A549 (cell line): ENCODE data around the gene ABCF1. TPM values are rescaled to one million over a fixed set of nuclear protein-coding genes. Genes with fewer than 3 reads are reported as not detected.

Experiments
- ATAC-seq, 2 experiments: fragments of 200-7000 bp in 1 of 2; fragments of >200 bp in 1 of 2; cut with Nextera tagmentation in 1 of 2; cut with Tn5 transposase in 1 of 2; 3 replicates each; pipeline versions ENCODE4 v1.8.0 to v1.9.1; 2018 to 2020; ENCODE audit warnings: mild to moderate bottlenecking in 1 of 2, moderate library complexity in 1 of 2
- CTCF ChIA-PET: fragments of 300-600 bp; sonication (Branson Sonifier 250); formaldehyde crosslinking; extraction: SDS; loops from one replicate; lab custom pipeline; 2021; ENCODE audit warnings: antibody characterized with exemption, inconsistent platforms; lab: Yijun Ruan, JAX
- POLR2A ChIA-PET: fragments of 350-600 bp; formaldehyde crosslinking; extraction: SDS; loops from one replicate; lab custom pipeline; 2021; ENCODE audit warnings: antibody characterized with exemption, inconsistent platforms; lab: Yijun Ruan, JAX
- DNase-seq, 2 experiments: peaks; one replicate each; pipeline versions ENCODE4 v3.0.0 to v3.0.0-alpha.2; 2011 to 2016; ENCODE audit warnings: low read depth in 1 of 2, low spot score in 1 of 2
- FAIRE-seq: peaks from 2 replicates; lab custom pipeline; 2011; peaks lifted over from hg19 to GRCh38; lab: Jason Lieb, UNC
- H3K27ac ChIP-seq, 2 experiments: fragments of >200 bp; sonication (Bioruptor Twin); formaldehyde crosslinking; 3 replicates each; pipeline ENCODE4 v1.5.1; 2016 to 2017
- H3K4me1 ChIP-seq: fragments of >200 bp; sonication (Bioruptor Twin); formaldehyde crosslinking; 3 replicates; pipeline ENCODE4 v1.6.1; 2016
- H3K4me2 ChIP-seq: fragments of >200 bp; sonication (Bioruptor Twin); formaldehyde crosslinking; 3 replicates; pipeline ENCODE4 v1.6.1; 2016
- H3K4me3 ChIP-seq: fragments of >200 bp; sonication (Bioruptor Twin); formaldehyde crosslinking; 3 replicates; pipeline ENCODE4 v1.5.1; 2016
- H3K9me3 ChIP-seq: fragments of >200 bp; sonication (Bioruptor Twin); formaldehyde crosslinking; 3 replicates; pipeline ENCODE4 v1.6.1; 2016
- BHLHE40 ChIP-seq: IDR thresholded peaks from 2 replicates; pipeline ENCODE4 v1.6.1; 2012; ENCODE audit warnings: low read depth, low read length, inconsistent platforms
- CBX2 ChIP-seq: fragments of 200-600 bp; sonication (generic); IDR thresholded peaks from 2 replicates; pipeline ENCODE4 v1.6.1; 2016; ENCODE audit warnings: low read depth, mild to moderate bottlenecking, borderline replicate concordance
- CHD2 ChIP-seq: fragments of 150-350 bp; IDR thresholded peaks from 2 replicates; pipeline ENCODE4 v1.6.1; 2014; ENCODE audit warnings: low read length; ENCODE audit not compliant: partially characterized antibody
- ESRRA ChIP-seq: fragments of 150-350 bp; IDR thresholded peaks from 2 replicates; pipeline ENCODE4 v1.6.1; 2014; ENCODE audit warnings: mild to moderate bottlenecking, low read length, borderline replicate concordance
- FOSL2 ChIP-seq, 2 experiments: fragments of 450-650 bp in 1 of 2; fragments of >200 bp in 1 of 2; sonication (Bioruptor Twin) in 1 of 2; formaldehyde crosslinking; IDR thresholded peaks; 2 replicates each; pipeline versions ENCODE4 v1.5.0 to v1.6.1; 2016 to 2020; ENCODE audit warnings: mild to moderate bottlenecking in 1 of 2, moderate library complexity in 1 of 2
- HDAC2 ChIP-seq: fragments of 200-600 bp; sonication (generic); IDR thresholded peaks from 2 replicates; pipeline ENCODE4 v1.6.1; 2016
- HEYL ChIP-seq: fragments of 250-450 bp; sonication (Bioruptor Pico); IDR thresholded peaks from 2 replicates; pipeline ENCODE4 v1.8.0; 2021; ENCODE audit warnings: mild to moderate bottlenecking, moderate library complexity
- JUNB ChIP-seq: fragments of >200 bp; sonication (Bioruptor Twin); formaldehyde crosslinking; IDR thresholded peaks from 2 replicates; pipeline ENCODE4 v1.6.1; 2016
- KDM5A ChIP-seq: fragments of 200-600 bp; sonication (generic); IDR thresholded peaks from 2 replicates; pipeline ENCODE4 v1.6.1; 2016; ENCODE audit warnings: antibody characterized with exemption, mild to moderate bottlenecking
- MYC ChIP-seq: IDR thresholded peaks from 2 replicates; pipeline ENCODE4 v1.6.1; 2012; ENCODE audit warnings: mild to moderate bottlenecking, inconsistent platforms, low read length, improper control_type of control experiment, borderline replicate concordance
- NFE2L2 ChIP-seq: fragments of 150-350 bp; conservative IDR thresholded peaks from 2 replicates; pipeline ENCODE4 v1.6.1; 2014; ENCODE audit warnings: low read length
- POLR2AphosphoS2 ChIP-seq: conservative IDR thresholded peaks from 2 replicates; pipeline ENCODE4 v1.6.1; 2012; ENCODE audit warnings: low read length, improper control_type of control experiment, inconsistent platforms
- TP53 ChIP-seq: fragments of 250-450 bp; sonication (Bioruptor Pico); IDR thresholded peaks from 2 replicates; pipeline ENCODE4 v1.5.0; 2021; ENCODE audit warnings: mild to moderate bottlenecking, moderate library complexity
- ZNF302 ChIP-seq: fragments of 250-450 bp; sonication (Bioruptor Pico); IDR thresholded peaks from 2 replicates; pipeline ENCODE4 v1.9.0; 2021; ENCODE audit warnings: inconsistent platforms, mild to moderate bottlenecking, moderate library complexity
- WGBS: methylation state at CpG from one replicate; pipeline ENCODE4 v1.1.6; 2017; ENCODE audit errors: missing lambda C conversion rate; 5-methylcytosine and 5-hydroxymethylcytosine counted together
- polyA plus RNA-seq, 4 experiments: library from polyadenylated mRNA; depleted of rRNA in 3 of 4; stranded (reverse); fragments of >200 nt; fragmentation: RNase III in 1 of 4; extraction: RNeasy Plus Mini Kit Qiagen cat#74134 plus additional on column Dnase treatment in 1 of 4; gene quantifications; 2 replicates in 3 of 4; 3 replicates in 1 of 4; pipeline ENCODE4 v1.2.3, GENCODE V29; 2011 to 2017
- TF ChIP-seq, protein P1 (sequence below): IDR thresholded peaks from 2 replicates; pipeline ENCODE4 v1.6.1; 2012
- TF ChIP-seq, protein P2 (sequence below): fragments of >200 bp; sonication (Bioruptor Twin); formaldehyde crosslinking; IDR thresholded peaks from 2 replicates; pipeline ENCODE4 v1.6.1; 2016
- TF ChIP-seq, protein P3 (sequence below): fragments of 450-650 bp; IDR thresholded peaks from 2 replicates; pipeline ENCODE4 v1.6.1; 2014; ENCODE audit warnings: antibody characterized with exemption
- TF ChIP-seq, protein P4 (sequence below): fragments of >200 bp; sonication (Bioruptor Twin); formaldehyde crosslinking; IDR thresholded peaks from 3 replicates; pipeline ENCODE4 v1.6.1; 2016
- TF ChIP-seq, protein P5 (sequence below): fragments of 250-450 bp; sonication (Bioruptor Pico); IDR thresholded peaks from 2 replicates; pipeline ENCODE4 v1.5.0; 2020; ENCODE audit warnings: low read depth, mild to moderate bottlenecking, moderate library complexity

Gene ABCF1
- polyA plus RNA-seq, 2 of the 4 experiments (the other 2 are of a cell fraction) = 31.0 to 72.0 TPM

DNA sequence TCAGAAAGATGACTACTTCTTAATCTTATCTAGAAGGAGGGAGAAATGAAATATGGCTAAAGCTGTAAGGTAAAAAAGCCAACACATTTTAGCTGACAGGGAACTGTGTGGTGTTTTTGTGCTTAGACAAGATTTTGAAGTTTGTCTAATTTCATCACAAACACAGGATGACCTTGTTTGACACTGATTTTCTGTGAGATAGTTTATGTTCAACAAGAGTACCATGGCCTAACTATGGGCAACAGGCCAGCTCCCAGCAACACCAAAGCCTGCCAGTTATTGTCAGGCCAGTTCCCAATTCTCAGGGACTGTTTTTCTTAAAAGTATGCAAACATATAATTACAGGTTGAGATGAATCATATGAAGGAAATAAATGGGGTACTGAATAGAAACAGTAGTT lies 5.5 kb upstream of the ABCF1 start:
- CTCF ChIA-PET = interaction anchor here (1.2 to 1.6 kb wide), 3 partner anchors 21 to 31 kb away, joined by 4 to 7 read pairs (median 5); no protein-coding TSS in a partner anchor
- ATAC-seq = no peak

DNA sequence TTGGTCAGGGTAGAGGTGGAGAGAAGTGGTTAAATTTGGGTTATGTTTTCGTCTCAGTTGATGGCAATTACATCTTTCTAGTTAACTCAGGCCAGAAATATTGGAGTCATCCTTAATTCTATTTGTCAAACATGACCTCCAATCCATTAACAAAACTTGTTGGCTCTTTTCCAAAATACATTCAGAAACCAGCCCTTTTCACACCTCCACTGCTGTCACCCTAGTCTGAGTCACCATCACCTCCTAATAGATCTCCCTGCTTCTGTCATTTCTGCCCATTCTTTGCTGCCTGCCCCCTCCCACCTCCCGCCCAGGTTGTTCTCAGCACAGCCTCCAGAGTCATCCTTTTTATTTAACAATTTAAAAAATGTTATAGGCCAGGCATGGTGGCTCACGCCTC lies 3.0 kb upstream of the ABCF1 start:
- Histone ChIP-seq H3K9me3 (no peaks in the 10 kb centered on the region), H3K4me2 (no peak overlapping the region), H3K4me3 (no peak overlapping the region), H3K27ac (no peak overlapping the region), H3K4me1 (peaks cover 12% of the 10 kb centered on the region)
- ChIA-PET POLR2A (no interaction called here), CTCF (interaction anchor here (1.3 kb wide), 1 partner anchor 23 kb away, joined by 3 read pairs; no protein-coding TSS in a partner anchor)
- DNase-seq (no peak), FAIRE-seq (no peak), ATAC-seq (no peak)
- TF ChIP-seq NFE2L2 = no peak
- no peak for TF ChIP-seq JUNB
- TF ChIP-seq BHLHE40 = no peak
- WGBS = 61% methylated on average over 3 of the region's 3 CpGs

More for the DNA sequence above, 5.5 kb upstream of the ABCF1 start:
- TF ChIP-seq, protein P1, sequence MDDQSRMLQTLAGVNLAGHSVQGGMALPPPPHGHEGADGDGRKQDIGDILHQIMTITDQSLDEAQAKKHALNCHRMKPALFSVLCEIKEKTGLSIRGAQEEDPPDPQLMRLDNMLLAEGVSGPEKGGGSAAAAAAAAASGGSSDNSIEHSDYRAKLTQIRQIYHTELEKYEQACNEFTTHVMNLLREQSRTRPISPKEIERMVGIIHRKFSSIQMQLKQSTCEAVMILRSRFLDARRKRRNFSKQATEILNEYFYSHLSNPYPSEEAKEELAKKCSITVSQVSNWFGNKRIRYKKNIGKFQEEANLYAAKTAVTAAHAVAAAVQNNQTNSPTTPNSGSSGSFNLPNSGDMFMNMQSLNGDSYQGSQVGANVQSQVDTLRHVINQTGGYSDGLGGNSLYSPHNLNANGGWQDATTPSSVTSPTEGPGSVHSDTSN = no peak
- no peak for TF ChIP-seq FOSL2 (IDR thresholded peaks at IDR 0.05)
- no peak for TF ChIP-seq FOSL2 (CRISPR knock-in tag; IDR thresholded peaks at IDR 0.05)
- TF ChIP-seq, protein P2, sequence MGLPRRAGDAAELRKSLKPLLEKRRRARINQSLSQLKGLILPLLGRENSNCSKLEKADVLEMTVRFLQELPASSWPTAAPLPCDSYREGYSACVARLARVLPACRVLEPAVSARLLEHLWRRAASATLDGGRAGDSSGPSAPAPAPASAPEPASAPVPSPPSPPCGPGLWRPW = no peak
- no peak for TF ChIP-seq KDM5A
- TF ChIP-seq POLR2AphosphoS2 = no peak
- no peak for TF ChIP-seq CHD2
- no peak for TF ChIP-seq TP53 (CRISPR knock-in tag)
- TF ChIP-seq ZNF302 = no peak
- no peak for DNase-seq
- Histone ChIP-seq H3K4me2 (no peak overlapping the region), H3K4me1 (no peaks in the 10 kb centered on the region), H3K27ac (no peak overlapping the region), H3K9me3 (no peaks in the 10 kb centered on the region), H3K4me3 (no peak overlapping the region)
- FAIRE-seq = no peak
- POLR2A ChIA-PET = no interaction called here

DNA sequence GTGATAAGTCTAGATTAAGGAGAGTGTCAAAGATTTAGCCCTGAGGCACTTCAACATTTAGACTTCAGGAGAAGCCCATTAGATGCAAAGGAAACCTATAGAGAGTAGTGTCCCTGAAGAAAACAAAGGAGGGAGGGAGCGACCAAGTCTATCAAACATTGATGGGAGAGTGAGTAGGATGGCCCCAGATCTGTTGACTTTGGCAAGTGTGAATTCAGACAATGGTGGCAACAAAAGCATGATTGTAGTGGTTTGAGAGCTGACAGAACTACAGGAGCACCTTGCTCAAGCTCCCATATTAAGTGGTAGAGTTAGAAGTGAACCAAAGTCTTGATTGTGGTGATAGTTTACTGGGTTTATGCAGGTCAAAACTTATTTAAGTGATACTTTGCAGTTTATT lies 979 bp upstream of the ABCF1 start:
- peak overlapping the region; percentile 86 for H3K4me2 ChIP-seq
- TF ChIP-seq MYC (no peak), ESRRA (no peak), HEYL (no peak), CBX2 (no peak), HDAC2 (no peak)
- TF ChIP-seq, protein P3, sequence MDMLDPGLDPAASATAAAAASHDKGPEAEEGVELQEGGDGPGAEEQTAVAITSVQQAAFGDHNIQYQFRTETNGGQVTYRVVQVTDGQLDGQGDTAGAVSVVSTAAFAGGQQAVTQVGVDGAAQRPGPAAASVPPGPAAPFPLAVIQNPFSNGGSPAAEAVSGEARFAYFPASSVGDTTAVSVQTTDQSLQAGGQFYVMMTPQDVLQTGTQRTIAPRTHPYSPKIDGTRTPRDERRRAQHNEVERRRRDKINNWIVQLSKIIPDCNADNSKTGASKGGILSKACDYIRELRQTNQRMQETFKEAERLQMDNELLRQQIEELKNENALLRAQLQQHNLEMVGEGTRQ = no peak
- TF ChIP-seq, protein P4, sequence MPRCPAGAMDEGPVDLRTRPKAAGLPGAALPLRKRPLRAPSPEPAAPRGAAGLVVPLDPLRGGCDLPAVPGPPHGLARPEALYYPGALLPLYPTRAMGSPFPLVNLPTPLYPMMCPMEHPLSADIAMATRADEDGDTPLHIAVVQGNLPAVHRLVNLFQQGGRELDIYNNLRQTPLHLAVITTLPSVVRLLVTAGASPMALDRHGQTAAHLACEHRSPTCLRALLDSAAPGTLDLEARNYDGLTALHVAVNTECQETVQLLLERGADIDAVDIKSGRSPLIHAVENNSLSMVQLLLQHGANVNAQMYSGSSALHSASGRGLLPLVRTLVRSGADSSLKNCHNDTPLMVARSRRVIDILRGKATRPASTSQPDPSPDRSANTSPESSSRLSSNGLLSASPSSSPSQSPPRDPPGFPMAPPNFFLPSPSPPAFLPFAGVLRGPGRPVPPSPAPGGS = no peak
- TF ChIP-seq, protein P5, sequence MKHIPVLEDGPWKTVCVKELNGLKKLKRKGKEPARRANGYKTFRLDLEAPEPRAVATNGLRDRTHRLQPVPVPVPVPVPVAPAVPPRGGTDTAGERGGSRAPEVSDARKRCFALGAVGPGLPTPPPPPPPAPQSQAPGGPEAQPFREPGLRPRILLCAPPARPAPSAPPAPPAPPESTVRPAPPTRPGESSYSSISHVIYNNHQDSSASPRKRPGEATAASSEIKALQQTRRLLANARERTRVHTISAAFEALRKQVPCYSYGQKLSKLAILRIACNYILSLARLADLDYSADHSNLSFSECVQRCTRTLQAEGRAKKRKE (CRISPR knock-in tag) = no peak
- H3K9me3 ChIP-seq = no peaks in the 10 kb centered on the region
- no peak for DNase-seq
- H3K4me3 ChIP-seq = peak overlapping the region; percentile 52; the same call in 2 of the 3 replicates
- H3K27ac ChIP-seq = no peak overlapping the region; a peak in 1 of 6 replicates
- WGBS = 28% methylated on average over 1 of the region's 1 CpG
- POLR2A ChIA-PET = interaction anchor here (1.3 to 1.6 kb wide), 4 partner anchors 13 to 48 kb away, joined by 3 to 15 read pairs (median 5); partner anchors contain the start of genes GNL1, MRPS18B and PRR3
- CTCF ChIA-PET = interaction anchor here (1.4 to 1.8 kb wide), 2 partner anchors 22 to 29 kb away, joined by 4 to 5 read pairs; no protein-coding TSS in a partner anchor
- peaks cover 14% of the 10 kb centered on the region for H3K4me1 ChIP-seq
- ATAC-seq = no peak
- FAIRE-seq = no peak
